ENCODE data around the gene CROCC2. TPM values are rescaled to one million over a fixed set of nuclear protein-coding genes. Genes with fewer than 3 reads are reported as not detected.

CROCC2 gene
- total RNA-seq, 1 donor from 2014 or later = not detected

DNA sequence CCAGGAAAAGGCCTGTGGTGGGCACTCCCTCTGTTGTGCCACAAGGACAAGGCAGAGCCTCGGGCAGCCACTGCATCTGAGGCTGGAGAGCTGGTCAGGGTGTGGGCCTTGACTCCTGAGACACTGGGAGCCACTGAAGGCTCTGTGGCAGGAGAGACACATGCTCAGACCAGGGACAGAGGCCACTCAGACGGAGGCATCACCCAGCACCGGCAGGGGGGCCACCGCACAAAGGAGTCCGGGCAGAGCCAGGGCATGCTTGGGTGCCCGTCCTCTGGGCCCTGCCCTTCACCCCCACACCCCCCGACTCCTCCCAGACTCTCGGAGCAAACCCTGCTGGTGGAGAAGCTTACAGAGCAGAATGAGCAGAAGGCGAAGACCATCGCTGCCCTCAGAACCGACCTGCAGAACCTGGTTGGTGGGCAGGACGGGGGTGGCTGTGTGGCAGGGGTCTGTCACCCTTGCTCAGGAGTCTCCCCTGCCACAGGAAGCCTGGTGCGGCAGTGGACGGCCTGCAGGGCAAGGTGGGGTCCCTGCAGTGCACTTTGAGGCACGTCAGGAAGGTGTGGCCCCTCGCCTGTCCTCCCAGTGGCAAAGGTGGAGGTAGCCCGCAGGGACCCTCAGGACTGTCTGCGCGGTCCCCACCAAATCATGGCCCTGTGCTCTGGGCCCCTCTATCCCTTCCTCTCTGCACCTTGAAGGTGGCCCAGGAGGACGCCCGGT, 26.0 kb downstream of the CROCC2 start:
- no peak for DNase-seq (ENCODE audit: extremely low read depth, low read depth, low spot score)

DNA sequence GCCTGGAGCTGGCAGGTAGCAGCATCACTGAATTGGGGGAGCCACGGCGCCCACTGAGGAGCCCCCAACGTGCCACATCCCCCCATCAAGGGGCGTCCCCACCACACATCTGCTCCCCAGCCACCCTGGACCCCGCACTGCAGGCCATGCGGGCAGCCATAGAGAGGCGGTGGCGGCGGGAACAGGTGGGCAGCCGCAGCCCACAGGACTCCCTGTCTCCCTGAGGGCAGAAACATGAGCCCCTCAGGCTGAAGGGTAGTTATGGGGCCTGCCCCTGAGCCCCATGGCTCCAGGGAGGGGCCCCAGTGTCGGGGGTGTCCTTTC, 26.6 kb downstream of the CROCC2 start:
- DNase-seq (ENCODE audit: extremely low read depth, low read depth, low spot score) = no peak

DNA sequence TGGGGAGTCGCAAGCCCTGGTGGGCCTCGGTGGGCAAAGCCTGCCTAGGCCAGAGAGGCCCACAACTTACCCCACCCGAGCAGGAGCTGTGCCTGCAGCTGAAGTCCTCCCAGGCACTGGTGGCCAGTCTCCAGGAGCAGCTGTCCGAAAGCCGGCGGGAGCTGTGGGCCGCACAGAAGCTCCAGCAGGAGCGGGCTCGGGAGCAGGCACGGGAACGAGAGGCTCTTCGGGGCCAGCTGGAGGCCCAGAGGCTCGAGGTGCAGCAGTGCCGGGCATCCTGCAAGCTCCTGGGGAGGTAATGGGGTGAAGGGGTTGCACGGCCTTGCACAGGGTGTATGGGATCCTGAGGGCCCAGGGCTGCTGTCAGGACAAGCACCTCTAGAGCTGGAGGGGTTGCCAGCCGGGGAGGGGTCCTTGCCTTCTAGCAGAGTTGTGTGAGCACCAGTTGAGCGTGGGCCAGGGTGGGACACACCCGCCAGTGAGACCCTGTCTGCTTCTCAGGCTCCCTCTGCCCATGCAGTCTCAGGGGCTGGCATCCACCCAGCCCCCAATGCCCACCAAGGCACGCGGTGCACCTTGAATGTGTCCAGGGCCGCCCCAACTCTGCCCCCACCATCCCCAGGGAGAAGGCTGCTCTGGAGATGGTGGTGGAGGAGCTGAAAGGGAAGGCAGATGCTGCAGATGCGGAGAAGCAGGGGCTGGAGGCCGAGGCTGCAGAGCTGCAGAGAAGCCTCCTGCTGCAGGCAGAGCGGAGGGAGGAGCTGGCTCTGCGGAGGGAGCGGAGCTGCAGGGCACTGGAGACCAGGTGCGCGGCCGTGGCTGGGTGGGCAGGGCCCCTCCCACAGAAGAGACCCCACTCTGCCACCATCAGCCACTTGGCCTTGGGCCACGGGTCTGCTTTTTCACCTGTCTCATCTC, 27.2 kb downstream of the CROCC2 start:
- DNase-seq (ENCODE audit: extremely low read depth, low read depth, low spot score) = no peak

DNA sequence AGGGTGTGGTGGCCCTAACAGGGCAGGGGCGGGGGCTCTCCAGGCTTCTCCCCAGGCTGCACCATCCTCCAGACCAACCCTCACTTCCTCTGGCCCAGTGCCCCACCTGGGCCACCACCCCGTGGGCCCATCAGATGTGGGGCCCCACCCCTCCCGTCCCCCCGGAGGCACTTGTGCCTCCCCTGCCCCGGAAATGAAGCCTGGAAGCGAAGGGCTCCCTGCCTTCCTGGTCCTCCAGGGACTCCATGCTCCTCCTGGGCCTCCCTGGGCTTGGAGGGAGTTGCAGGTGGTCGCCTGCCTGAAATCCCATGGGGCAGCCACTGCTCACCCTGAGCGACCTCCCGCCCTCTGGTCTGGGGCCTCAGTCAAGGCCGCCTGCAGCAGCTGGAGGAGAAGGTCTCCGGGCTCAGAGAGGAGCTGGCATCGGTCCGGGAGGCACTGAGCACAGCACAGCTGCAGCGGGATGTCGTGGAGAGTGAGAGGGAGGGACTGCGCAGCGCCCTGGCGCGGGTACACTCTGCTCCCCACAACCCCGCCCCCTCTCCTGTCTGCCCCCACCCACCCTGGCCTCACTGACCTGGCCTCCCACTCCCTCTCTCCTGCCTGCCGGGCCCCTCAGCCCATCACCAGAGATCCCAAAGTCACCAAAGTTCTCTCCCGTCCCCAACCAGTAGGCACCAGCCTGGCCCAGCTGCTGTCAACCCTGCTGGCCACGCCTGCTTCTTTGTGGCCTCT, 28.0 kb downstream of the CROCC2 start:
- DNase-seq (ENCODE audit: extremely low read depth, low read depth, low spot score) = no peak

DNA sequence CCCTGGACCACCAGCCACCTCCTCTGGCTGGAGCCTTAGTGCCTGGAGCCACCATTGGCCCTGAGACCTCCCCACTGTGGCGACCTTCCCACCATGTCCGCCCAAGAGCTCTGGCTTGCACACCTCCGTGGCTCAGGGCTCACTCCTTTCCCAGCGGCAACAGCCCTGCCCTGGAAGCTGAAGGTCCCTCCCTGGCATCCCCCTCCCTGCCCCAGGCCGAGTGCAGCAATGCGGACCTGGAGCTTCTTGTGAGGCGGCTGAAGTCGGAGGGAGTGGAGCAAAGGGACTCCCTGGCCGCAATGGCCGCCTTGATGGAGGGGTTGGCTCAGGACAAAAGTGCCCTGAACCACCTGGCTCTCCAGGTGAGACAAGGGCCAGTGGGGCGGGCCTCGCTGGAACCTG, 28.6 kb downstream of the CROCC2 start:
- DNase-seq (ENCODE audit: extremely low read depth, low read depth, low spot score) = no peak

DNA sequence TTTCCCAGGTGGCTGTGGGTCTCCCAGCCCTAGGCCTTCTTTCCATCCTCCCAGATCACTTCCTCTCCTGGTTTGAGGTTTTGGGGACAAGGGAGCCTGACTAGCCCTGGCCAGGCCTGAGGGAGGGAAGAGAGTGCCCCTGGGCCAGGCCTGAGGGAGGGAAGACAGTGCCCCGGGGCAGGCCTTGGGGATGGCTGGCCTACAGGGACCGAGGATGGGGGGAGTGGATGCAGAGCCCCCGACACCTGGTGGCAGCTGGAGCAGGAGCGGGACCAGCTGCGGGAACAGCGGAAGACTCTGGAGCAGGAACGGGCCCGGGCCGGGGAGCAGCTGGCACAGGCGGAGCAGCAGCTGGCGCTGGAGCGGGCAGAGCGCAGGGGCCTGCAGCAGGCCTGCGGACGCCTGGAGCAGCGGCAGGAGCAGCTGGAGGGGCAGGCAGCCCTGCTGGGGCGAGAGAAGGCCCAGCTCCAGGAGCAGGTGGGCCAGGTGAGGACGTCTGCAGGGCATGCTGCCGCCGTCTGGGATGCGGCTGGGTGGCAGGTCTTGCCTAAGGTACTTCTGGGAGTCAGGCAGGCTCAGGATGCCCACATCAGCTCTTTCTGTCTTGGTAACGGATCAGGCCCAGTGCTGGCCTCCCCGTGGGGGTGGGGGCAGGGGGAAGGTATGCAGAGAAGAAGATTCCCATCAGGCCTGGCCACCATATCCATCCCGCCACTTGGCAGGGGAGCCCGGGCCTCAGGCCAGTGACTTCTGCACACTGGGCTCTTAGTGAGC, 29.2 kb downstream of the CROCC2 start:
- DNase-seq (ENCODE audit: extremely low read depth, low read depth, low spot score) = no peak

DNA sequence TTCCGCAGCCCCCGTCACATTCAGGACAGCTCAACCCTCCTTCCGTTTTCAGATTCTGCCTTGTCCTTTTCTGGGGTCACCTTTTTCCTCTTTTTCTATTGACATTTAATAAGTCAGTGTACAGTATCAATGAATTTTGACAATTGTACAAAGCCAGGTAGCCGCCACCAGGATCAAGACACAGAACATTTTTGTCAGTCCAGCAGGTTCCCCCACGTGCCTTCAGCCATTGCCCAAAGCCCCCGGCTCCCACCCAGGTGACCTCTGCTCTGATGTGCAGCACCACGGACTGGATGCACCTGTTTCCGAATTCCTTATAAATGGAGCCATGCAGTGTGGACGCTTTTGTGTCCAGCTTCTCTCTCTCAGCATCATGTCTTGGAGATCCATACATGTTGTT, 30.0 kb downstream of the CROCC2 start:
- DNase-seq (ENCODE audit: extremely low read depth, low read depth, low spot score) = no peak

DNA sequence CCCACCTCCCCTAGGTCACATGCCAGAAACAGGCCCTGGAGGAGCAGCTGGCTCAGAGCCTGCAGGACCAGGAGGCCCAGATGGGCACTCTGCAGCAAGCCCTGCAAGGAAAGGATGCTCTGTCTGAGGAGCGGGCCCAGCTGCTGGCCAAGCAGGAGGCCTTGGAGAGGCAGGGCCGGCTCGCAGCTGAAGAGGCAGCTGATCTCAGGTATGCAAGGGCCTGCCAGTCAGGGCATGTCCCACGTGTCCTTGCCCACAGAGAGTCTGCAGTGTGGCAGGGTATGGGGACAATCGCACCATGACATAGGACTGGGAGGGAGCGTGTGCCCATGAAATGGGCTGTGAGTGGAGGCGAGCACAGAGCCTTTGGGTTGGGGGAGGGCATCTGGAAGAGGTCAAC, 39.9 kb downstream of the CROCC2 start:
- DNase-seq (ENCODE audit: extremely low read depth, low read depth, low spot score) = no peak

DNA sequence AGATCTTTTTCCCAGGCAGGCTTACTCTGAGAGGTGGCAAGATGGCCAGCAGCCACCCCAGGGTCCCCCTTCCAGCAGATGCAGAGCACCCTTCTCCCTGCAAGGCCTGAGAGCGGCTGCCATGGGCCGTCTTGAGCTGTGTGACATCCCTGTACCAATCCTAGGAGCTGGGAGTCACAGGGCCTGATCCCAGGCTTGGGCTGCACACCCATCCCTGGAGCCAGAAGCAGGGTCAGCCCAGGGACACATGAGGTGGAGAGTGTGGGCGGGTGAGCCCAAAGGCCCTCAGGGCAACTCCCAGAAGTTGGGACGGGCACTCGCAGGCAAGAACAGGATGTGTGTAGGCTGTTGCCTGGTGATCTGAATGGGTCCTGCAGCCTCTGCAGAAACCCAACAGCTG, 40.5 kb downstream of the CROCC2 start:
- no peak for DNase-seq (ENCODE audit: extremely low read depth, low read depth, low spot score)

DNA sequence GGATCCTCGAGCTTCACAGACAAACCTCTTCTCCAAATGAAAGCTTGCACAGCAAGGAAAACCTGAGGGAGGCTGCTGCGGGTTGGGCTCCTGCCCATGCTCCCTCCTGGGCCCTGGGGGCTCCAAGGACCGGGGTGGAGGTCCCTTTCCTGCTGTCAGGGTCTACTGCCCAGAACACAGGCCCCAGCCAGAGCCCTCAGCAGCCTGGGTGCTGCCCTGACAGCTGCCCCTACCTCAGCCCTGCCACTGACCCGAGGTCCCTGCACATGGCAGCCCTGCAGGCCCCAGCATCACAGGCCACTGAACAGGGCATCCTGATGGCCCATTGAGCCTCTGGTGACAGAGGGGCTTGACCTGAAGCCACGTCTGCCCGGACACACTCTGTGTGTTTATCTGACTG, 41.0 kb downstream of the CROCC2 start:
- DNase-seq (ENCODE audit: extremely low read depth, low read depth, low spot score) = no peak

DNA sequence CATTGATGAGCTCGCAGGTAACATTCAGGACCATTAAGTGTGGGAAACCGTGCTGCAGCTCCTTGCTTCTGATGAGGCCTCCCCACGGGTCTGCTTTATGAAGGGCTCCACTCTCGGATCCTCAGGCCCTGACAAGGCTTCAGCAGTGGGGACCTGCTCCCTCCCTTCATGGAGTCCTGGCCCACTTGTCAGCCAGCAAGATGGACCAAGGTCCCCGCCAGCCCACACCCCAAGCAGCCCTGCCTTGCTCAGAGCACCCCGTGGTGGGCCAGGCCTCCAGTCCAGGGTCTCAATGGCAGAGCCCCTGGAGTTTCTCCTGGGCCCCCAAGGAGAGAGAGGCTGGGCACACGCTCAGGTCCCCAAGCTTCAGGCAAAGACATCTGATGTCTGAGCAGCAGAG, 41.5 kb downstream of the CROCC2 start:
- no peak for DNase-seq (ENCODE audit: extremely low read depth, low read depth, low spot score)

DNA sequence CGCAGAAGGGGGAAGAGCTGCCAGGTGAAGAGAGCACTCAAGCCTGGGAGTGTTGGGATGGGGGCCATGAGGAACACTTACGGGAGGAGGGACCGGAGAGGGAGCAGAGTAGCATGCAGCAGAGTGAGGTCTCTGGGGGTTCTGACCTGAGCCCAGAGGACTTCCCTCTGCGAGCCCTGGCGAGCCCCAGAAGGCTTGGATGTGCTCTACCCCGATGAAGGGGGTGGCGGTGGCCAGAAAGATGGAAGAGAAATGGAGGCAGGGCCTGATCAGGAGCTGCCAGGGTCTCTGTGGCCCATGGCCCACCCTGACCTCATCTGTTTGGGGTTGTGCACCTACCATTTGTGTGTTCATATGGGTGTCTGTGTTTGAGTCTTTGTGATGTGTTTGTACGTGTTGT, 42.0 kb downstream of the CROCC2 start:
- DNase-seq (ENCODE audit: extremely low read depth, low read depth, low spot score) = no peak

DNA sequence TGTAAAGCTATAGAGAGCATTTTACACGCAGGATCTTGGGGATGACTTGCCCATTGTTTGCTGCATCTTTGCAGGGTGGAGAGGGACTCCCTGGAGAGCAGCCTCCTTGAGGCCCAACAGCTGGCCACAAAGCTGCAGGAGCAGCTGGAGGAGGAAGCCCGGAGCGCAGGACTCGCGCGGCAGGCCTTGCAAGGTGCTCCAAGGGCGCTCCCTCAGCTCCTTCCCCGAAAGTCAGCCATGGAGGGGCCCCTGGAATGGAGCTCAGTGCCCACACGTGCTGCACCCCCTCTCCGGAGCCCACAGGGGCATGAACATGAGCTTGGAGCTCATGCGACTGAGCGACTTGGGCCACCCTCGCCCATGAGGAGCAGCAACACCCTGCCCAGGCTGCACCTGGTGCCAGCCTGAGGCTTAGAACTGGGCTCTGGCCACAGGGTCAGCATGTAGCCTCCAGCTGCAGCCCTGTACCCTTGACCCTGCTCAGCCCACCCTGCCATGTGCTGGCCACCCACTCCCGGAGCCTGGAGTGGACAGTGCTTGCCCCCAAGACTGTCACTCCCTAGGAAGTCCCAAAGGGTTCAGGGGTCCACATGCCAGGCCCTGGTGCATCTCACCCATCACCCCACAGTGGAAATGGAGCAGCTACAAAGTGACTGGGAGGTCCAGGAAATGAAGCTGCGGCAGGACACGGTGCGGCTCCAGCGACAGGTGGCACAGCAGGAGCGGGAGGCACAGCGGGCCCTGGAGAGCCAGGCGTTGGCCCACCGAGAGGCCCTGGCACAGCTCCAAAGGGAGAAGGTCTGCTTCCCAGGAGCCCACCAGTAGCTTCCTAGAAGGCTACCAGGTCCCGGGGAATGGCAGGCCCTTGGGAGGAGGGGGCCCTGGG, 43.0 kb downstream of the CROCC2 start:
- DNase-seq (ENCODE audit: extremely low read depth, low read depth, low spot score) = no peak

DNA sequence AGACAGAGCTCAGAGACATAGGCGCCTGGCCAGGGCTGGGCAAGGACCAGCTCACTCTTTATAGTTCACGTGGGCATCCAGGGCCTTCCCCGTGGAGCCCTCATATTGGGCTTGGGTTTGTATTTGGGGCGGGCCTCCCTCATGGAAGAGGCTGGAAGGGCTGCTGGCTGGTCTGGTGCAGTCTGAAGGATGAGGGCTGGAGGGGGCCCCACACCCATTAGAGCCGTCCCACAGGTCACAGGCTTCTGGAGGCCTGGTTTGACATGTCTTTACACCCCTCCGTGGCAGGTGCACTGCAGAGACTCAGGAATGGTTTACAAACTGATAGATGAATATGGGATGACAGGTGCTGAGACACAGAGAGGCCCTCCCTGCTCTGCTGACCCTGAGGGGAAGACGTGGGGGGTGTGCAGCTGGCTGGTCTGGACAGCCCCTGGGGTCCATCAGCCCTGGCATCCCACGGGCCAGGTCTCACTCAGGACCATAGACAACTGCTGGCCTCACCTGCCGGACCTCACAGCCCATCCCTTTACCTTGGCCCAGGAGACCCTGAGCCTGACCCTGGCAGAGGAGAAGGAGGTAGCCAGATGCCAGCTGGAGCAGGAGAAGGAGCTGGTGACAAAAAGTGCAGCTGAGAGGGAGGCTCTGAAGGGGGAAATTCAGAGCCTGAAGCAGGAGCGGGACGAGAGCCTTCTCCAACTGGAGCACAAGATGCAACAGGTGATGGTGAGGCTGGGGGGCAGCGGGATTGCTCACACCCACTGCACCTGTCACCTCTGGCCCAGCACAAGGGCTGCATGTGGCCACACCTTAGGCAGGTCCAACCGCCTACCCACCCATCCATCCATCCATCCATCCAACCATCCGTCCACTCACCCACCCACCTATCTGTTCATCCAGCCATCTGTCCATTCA, 43.9 kb downstream of the CROCC2 start:
- no peak for DNase-seq (ENCODE audit: extremely low read depth, low read depth, low spot score)

DNA sequence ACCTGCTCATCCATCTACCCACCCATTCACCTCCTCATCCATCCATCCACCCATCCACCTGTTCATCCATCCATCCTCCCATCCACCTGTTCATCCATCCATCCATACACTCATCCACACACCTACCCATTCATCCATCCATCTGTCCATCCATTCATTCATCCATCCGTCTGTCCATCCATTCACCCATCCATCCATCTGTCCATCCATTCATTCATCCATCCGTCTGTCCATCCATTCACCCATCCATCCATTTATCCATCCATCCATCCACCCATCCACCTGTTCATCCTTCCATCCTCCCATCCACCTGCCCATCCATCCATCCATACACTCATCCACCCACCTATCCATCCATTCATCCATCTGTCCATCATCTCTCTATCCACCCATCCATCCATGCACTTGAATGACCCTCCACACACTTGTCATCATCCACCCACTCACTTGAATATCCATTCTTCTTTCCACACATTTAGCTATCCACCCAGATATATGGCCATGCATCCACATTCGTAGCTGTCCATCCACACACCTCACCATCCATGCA, 45.0 kb downstream of the CROCC2 start:
- DNase-seq (ENCODE audit: extremely low read depth, low read depth, low spot score) = no peak

DNA sequence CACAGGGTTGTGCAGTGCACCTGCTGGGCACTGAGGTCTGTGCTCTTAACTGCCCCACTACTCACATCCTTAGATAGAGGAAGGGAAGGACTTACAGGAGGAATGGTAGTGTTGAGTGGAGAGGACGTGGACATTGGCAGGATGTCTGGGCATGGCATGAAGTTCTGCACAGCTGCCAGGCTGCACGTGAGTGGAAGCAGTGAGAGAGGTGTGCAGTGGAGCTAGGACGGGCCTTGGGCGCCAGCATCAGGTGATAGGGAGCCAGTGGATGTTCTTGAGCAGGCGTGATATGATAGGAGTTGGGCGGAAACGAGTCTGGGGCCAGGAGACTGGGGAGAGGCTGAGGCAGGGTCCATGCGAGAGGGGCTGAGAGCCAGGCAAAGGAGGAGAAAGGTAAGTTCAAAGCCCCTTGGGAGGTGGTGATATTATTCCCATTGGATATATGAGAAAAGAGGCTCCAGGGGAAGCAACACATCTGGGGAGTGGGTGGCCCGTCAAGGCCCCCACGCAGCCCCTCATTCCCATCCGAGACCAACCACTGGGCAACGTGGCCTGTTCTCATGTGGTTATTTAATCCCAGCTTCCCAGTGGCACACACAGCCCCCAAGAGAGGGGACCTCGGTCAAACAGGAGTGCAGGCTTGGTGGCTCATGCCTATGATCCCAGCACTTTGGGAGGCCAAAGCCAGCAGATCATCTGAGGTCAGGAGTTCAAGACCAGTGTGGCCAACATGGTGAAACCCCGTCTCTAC, 46.5 kb downstream of the CROCC2 start:
- DNase-seq (ENCODE audit: extremely low read depth, low read depth, low spot score) = no peak

DNA sequence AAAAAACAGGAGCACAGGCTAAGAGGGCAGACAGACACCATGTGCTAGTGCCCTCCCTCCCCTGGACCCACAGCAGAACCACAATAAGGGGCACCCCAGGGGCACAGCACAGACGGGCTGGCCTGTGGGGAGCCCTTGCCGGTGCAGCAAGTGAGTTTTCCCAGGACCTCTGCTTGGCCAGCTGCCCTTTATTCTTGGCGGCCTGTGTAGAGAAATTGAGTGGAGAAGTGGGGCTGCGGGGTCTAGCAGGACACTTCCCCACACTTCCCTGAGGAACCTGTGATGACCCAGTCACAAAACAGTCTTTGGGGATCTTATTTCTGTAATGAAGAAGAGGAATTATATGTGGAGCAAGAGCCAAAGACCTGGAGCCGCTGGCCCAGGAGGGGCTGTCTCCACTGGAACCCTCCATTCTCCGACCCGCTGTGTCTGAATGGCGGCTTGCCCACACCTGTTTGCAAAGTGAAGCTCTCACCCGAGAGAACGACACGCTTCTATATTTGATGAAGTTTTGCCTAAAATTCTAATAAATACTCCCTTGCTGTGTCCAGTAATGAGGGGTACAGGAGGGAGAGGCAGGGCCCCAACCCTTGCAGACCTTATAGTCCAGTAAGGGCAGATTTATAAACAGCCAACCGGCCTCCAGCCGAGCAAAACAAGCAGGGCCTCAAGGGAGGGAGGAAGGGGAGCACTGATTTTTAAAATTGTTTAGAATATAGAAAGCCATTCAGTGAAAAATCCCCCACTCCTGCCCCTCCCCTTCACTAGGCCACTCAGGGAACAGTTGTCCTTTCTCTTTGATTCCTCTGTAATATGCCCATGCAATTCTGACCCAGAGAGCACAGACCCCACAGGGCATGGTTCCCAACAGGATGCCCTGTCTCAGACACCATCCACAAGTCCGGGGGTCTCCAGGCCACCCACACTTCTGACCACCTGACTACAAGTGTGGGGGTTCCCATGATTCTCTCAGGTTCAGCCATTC, 47.6 kb downstream of the CROCC2 start:
- DNase-seq (ENCODE audit: extremely low read depth, low read depth, low spot score) = no peak
